HUDEP-2 (cell line): ENCODE results near the gene MAP2K3.
"Not testable (repeated sequence)": the region's sequence is repeated elsewhere in the genome, so short reads cannot be mapped to it uniquely, and the experiment has no call there.

ENCODE experiments used
- DNase-seq, 76 experiments: peaks; one replicate each; lab custom pipeline; 2025; ENCODE audit not compliant: unreplicated experiment in 76 of 76; lab: John Stamatoyannopoulos, UW

Gene MAP2K3

DNA sequence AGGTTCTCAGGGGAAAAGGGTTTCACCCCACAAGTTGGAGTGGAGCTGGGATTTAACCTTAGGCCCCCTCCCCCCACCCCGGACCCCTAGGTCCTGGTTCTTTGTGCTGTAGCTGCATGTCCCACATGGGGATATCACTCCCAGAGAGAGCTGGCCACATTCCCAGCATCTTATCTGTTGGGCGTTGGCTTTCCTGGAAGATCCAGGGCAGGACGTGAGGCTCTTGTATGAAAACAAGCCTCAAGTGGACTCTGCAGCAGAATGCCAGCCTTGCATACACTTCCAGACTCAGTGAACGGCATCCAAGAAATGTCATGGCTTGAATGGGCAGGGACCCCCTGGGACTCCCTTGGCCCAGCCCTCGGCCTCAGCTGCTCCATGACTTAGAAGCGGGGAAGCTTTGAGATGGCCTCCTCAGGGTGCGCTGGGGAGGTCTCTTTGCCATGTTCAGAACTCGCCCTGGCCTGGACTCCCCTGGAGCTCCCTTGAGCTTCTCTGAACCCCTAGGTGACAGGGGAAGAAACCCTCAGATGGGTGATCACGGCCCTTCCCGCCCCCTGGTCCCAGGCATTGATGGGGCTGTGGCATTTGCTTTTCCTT is 62.2 kb downstream of the MAP2K3 start:
- DNase-seq = peak in 3 of 76 experiments; percentile 11 to 19 (median 12)

DNA sequence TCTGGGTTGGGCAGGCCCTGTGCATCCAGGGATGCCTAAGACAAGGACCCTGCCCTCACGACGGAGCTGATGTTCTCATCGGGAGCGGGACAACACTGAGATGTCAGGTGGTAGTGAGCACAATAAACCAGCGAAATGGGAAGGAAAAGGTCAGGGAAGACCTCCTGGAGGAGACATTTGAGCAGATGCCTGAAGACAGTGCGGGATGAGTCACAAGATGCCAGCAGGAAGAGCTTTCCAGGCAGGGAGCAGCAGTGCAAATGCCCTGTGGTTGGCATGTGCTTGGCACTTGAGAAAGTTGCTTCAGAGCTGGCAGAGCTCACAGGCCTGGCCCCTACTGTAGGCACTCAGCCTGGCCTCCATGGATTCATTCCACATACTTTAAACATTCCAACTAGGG is 63.1 kb downstream of the MAP2K3 start:
- not testable (repeated sequence) for DNase-seq

DNA sequence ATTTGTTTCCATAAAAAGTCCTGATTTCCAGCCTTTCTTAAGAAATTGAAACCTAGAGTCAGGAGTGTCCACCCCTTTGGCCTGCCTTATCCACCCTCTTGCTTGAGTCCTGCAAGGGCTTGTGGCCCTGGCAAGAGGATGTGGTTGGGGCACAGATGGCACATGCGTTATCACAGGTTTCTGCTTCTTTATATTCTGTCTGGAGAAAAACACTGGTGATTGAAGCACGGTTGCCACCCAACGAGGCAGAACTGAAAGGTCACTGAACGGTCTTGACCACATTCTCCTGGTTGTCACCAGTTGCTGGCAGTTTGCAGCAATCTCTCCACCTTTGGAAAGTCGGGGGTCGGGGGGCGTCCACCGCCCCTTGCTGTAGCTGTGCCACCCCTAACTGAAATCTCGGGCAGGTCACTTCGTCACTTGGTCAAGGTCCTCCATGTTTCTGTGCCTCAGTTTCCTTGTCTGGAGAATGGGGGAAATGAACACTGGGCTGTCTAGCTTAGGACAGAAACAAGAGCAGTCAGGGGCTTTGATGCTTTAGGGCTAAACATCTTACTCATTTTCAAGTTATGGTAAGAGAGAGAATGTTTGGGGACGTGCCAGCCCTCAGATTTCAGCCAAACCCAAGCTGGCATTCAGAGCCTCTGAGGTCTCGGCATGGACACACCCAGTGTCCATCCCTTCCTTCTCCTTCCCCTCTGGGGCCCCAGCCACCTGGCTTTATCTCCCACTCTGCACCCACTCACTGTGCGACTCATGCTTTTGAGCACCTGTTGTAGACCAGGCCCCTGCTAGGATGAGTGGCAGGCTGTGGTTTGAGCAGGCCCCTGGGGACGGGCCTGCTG is 63.8 kb downstream of the MAP2K3 start:
- DNase-seq = not testable (repeated sequence)

DNA sequence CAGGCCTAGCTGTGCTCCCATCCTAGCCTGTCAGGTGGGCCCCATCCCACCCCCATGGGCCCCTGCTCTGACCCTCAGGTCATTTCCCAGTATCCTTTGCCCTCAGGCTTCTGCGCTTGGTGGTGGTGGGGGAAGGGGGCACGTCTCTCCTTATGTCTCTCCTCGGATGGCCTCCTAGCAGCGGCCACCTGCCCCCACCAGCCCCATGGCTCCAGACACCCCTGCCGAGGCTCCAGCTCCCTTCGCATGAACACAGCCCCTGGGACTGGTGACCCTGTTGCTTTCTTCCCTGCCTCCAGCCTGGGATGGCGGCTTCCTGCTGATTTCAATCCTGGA is 64.4 kb downstream of the MAP2K3 start:
- DNase-seq = not testable (repeated sequence)

DNA sequence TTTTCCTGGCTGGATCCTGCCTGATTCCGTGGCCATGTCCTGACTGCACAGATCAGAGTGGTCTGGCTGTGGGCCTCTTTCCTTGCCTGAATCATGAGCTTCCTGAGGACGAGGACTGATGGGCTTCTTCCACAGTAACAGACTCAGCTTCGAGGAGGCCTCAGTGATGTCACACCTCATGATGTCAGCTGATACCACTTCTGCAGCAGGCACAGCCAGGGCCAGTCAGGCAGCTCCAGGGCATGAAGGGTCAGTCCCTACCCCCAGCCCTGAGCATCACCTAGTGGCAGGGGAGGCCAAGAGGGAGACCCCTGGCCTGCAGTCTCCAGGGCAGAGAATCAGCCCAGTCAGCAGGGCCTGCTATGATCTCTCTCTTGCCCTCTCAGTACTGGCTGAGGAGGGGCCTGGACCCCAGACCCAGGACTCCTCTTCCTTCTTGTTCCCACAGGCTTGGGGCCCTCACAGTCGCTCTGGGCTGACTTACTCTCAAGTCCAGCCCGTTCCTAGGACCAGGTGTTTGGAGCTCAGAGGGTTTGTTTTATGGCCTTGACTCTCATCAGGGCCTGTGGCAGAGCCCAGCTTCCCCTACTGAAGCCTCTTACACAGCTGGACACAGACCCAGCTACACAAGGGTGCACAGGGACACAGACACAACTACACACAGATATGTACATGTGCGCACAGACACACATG is 65.0 kb downstream of the MAP2K3 start:
- DNase-seq = not testable (repeated sequence)

DNA sequence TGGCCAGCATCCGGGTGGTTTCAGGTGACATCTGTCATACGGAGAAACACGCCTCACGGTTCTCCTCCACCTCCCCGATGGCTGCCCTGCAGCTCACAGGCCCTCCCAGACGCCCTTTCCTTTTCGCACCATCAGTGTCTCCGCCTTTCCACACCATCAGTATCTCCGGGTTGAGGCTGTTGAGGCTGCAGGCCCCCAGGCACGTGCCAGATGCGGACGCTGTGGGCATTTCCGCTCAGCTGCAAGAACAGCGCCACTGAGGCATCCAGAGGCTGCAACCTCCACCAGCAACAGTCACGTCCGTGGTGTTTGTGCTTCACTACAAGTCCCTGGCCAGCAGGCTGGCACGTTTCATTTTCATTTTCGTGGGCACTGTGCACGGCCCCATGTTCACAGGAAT is 66.0 kb downstream of the MAP2K3 start:
- DNase-seq = not testable (repeated sequence)

DNA sequence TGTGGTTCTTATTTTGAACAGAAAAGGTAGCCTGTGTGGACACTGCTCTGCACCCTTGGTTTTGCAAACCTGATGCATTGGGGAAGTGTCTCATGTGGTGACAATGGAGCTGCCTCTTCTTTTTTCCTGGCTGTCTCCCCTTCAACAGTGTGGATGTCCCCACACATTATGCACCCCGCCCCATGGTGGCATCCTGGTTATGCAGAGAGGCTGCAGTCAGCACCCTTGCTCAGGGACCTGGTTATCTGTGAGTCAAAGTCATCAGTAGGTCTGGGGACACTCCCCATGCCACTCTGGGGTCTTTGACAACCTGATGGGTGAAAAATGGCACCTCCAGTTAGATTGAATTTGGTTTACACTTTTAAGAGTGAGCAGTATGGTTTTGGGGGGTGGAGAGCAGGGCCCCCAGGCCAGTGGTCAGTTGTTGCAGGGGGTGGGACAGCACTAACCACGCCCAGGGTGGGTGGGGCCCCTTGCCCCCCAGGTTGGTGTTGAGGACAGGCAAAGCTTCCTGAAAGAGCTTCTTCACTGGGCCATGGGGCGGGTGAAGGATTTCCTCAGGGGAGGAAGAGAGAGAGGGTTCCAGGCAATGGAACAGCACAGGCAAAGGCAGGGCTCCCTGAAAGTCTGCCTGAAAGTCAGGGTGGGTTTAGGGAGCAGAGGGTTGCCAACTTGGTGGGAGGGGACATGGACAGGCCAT is 67.0 kb downstream of the MAP2K3 start:
- no peak for DNase-seq

DNA sequence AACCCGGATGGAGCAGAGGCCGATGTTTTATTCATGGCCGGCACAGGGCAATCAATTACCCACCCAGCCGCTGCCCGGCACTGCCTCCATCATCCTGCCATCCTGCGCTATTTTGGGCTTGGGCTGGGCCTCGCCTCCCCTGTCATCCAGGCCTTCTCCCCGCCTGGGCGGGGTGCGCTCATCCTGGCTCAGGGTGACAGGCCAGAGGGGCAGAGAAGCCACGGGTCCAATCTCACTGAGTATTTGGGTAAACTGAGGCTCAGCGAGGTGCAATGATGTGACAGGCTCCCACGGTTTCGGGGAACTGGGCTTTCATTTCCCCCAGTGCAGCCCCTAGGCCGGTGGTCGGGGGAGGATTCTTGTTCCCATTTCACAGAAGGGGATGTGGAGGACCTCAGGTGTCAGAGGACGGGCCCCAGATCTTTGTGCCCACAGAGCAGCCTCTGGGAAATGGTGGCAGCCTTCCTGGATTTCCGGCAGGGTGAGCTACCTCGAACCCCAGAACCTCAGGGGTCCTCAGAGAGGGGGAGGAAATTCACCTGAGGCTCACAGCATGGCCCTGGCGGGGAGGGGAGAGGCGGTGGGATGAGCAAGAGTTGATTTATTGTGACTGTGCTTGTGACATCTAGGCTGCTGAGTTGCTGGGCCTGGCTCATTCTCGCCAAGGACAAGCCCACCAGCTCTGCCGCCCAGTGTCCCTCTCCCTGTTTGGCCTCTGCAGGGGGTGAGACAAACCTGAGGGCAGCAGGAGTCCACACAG is 67.9 kb downstream of the MAP2K3 start:
- DNase-seq = no peak

DNA sequence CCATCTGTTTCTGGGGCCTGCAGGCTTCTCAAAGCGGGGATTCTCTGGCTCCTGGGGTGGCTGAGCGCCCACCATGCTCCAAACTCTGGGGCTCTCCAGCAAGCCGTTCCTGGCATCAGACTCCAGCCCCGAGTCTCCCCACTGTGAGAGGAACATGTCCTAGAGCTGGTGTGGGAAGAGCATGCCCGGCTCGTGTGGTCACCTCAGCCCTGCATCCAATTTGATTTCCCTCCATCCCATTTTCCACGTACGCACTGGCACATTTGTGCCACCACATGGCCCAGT is 68.4 kb downstream of the MAP2K3 start:
- no peak for DNase-seq

DNA sequence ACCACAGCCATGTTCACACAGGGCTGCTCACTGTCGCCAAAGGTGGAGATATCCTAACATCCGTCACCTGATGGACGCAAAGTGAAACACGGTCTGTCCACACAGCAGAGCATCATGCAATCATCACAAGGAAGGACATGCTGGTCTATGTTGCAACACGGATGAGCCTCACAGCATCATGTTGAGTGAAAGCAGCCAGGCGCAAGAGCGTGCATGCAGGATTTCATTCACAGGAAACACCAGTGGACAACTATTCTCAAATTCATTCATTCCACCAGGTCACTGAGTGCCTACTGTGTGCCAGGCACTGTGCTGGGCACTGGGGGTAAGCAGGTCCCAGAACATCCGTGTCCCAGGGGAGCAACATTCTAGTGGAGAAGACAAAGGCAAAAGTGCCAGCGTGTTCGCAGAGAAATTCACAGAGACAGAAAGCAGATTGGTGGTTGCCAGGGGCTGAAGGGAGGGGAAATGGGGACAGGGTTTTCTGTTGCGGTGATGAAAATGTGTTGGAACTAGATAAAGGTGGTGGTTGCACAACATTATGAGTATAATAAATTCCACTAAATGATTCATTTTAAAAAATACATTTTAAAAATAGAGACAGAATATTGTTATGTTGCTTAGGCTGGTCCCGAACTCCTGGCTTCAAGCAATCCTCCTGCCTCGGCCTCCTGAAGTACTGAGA is 69.0 kb downstream of the MAP2K3 start:
- no peak for DNase-seq

DNA sequence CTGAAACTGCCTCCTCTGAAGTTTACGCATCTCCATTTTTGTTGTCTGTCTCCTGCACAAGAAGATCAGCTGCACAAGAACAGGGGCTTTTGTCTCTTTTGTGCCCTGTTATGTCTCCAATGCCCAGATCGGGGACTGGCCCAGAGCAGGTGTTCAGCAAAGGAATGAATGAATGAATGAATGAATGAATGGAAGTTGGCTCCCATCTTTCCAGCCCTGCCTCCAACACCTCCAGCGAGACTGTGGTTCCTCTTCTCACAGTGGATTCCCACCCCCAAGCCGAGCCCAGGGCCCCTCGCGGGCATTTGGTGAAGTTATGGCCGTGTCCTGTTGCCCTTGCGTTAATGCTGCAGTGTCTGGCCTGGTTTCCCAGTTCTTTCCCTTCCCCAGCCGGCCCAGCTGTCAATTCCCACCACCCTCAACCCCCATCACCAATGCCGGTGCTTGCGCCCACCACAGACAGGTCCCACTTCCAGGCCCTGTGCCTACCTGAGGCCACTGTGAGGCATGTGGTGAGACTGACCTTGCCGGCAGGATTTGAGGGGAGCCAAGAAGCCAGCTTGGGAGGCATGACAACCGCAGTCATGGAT is 70.4 kb downstream of the MAP2K3 start:
- DNase-seq = no peak

DNA sequence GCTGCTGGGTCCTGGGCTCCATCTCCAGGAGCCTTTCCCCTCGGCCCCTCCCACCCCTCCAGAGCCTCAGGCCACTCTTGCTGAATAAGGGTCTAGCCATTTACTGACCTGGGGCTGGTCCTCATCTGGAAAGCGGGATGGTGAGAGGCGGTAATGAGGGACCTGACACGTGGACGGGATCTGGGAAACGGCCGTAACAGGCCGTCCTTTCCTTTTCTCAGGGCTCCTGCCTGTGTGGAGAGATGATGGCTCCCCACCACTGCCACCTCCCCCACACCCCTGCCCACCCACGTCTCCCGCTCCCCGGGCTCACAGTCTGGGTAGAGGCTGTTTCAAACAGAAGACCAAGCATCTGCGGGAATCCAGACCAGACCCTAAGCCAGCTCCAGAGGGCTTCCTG is 71.1 kb downstream of the MAP2K3 start:
- DNase-seq = no peak

DNA sequence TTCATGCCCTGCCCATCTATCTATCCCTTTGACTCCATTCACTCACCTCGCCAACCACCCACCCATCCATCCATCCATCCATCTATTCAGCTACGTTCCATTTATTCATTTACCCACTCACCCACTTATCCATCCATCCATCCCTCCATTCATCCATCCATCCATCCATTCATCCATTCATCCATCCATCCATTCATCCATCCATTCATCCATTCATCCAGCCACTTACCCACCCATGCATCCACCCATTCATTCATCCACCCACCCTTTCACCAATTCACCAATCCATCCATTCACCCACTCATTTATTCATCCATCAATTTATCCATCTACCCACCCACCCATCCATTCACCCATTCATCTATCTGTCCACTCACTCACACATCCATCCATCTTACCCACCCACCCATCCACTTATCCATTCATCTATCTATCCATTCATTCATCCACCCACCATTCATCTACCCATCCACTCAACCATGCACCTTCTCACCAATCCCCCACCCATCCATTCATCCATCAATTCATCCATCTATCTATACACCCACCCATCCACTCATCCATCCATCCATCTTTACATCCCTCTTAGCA is 72.1 kb downstream of the MAP2K3 start:
- DNase-seq = no peak

DNA sequence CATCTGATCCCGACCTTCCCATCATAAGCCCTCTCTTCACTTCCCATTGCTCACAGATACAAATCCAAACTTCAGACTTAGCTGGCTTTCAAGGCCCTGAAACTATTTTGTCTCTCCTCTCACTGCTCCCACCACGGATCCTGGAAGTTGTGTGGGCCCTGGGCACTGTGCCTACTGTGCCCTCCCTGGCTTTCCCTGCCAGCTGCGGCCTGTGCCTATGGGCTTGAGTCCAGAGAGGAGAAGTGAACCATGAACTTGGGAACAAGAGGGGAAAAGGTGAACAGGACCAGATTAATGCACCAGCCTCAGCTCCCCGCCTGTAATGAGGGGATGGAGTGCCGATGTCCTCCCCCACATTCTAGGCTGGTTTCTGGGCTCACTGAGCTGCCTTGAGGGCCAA is 72.8 kb downstream of the MAP2K3 start:
- DNase-seq = no peak

DNA sequence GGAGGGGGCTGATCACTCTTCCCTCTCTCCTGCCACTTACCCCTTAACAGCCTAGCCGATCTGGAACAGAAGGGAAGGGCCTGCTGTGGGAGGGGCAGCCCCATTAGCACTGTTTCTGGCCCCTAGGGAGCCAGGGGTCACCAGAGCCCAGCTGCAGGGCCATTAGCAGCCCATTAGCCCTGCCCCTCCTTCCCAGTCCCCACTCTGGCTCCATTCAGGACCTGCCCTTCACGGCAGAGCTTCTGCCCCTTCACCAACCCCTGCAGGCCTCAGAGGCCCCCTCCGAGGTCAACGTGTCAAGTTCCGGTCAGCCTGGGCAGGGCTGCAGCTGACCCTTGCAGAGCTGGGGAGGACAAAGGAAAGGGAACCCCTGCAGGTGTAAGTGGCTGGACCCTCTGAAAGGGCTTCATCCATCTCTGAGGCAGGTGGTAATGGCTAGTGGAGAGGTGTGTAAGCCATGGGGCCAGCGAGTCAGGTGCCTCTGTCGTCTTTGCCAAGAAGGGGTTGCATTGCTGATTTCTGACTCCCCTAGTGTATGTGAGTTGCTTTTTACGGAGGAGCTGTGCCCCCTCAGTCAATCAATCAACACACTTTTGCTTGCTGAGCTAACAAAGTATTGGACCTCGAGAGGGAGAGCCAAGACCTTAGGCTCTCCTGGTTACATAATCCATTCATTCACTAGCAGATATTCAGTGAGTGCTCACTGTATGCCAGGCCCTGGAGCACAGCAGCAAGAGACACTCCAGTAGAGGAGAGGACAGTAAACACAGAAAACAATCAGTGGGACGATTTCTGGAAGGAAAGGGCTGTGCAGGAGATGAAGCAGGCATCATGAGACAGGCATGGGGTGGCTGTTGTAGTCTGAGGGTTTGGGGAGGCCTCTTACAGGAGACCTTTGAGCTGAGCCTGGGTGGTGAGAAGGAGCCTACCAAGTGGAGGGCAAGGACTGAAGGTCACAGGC is 73.5 kb downstream of the MAP2K3 start:
- DNase-seq = no peak

DNA sequence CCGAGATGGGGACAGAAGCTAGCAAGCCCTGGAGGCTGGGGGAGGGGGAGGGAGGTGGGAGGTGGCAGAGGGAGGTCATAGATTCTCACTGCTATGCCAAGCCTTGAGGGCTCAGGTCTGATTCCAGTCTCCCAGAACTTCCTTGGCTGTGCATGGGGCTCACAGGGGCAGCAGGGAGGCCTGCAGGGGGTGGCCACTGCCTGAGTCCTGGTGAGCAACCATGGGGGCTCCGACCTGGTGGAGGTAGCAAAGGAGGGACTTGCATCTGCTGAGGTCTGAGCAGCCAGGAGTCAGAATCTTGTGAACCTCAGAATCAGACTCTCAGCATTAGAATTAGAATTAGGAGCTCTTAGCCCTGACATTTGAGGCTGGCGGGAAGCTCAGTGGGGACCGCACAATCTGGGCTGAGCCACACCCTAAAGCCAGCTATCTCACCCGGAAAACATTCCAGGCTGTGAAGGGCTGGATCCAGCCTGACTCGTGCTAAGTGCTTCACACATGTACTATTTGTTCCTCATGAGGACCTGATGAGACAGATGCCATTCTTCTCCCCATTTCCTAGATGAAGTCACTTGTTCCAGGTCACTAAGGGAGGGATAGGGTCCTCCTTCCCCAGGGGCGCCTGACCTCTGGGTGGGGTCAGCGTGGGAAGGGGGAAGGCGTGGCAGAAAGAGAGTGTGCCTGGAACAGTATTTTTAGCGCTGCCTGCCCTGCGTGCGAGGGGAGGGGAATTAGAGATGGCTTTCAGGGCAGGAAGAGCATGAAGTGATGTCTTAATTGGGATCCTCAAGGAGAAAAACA is 74.4 kb downstream of the MAP2K3 start:
- DNase-seq = no peak

DNA sequence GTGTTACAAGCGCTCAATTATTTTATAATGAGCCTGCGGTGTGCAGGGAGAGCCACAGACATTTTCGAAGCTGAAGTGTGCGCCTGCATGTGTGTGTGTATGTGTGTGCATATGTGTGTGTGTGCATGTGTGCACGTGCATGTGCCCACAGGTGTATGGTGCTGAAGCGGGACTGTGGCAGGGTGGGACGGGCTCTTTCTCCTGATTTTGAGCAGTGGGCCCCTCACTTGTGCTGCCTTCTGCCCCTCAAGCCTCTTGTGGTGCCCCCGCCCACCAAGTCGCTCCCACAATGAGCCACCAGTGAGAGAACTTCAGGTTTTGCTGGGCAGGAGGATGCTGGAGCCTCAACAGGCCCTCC is 75.0 kb downstream of the MAP2K3 start:
- no peak for DNase-seq

DNA sequence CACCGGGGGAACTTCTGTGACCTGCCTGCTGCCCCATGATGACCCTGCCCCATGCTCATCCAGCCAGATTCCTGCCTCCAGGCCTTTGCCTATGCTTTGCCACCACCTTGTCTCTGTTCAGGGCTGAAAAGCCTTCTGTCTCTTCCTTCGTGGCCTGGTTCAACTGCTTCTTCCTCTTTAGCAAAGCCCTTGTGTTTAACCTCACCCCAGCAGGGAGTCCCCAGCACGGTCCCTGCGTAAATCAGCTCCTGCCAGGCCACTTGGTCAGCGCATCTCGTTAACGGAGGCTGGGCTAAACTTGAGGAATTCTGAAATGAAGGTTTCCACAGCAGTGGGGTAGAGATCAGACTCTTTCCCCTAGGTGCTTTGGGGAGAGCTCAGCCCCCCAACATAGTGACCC is 75.5 kb downstream of the MAP2K3 start:
- DNase-seq = no peak
